ENCODE measurements around the gene DDX31. TPM values are rescaled to one million over a fixed set of nuclear protein-coding genes. Genes with fewer than 3 reads are reported as not detected.

Gene DDX31
- total and polyA plus RNA-seq, 9 of the 15 experiments (the other 6 are each of a cell fraction or from before 2014, with no cell fraction given): 11.9 to 24.6 (median 22.2) TPM

DNA sequence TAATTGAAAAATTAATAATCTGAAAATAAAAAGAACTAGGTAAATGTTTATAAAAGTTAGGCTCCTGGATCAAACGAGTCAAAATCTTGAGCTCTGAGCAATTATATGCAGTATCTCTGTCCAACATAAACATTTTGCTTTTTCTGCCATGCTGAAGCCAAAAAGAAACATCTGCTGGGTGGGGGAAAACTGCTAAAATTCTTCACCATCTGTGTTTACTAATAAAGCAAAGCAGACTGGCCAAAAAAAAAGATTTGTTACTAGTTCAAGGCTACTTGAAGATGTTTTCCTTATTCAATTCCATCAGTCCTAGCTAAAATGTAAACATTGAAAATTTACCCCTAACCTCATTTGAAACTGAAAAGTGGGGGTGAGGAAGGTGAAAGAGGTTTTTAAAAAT is 30.2 kb upstream of the DDX31 start:
- no peaks in the 10 kb centered on the region for H3K36me3 ChIP-seq (ENCODE audit: control insufficient read depth, insufficient read depth, low read length)
- intact Hi-C loops (cut with micrococcal nuclease): loop anchor here (10.0 kb wide), 1 partner anchor 95 kb away; no protein-coding TSS in a partner anchor
- no peak overlapping the region for H3K27ac ChIP-seq (ENCODE audit: extremely low read depth, low read depth, low read length)
- no peaks in the 10 kb centered on the region for H3K79me2 ChIP-seq (ENCODE audit: control insufficient read depth, insufficient read depth, low read length)
- no peak overlapping the region for H3K9ac ChIP-seq (ENCODE audit: insufficient read depth in 1 of 2, low read depth in 2 of 2, low read length in 2 of 2)
- H3K9me3 ChIP-seq (replicated peaks; ENCODE audit: control insufficient read depth, insufficient read depth, low read depth, low read length): peaks cover 4% of the 10 kb centered on the region; the same call in 1 of the 2 replicates
- CTCF ChIA-PET (ENCODE audit: low intra/inter-chr PET ratio): no interaction called here
- H2AFZ ChIP-seq (ENCODE audit: low read depth, low read length): no peak overlapping the region
- no peak for TF ChIP-seq TCFL5 (CRISPR knock-in tag; conservative IDR thresholded peaks at IDR 0.05)
- no peak for TF ChIP-seq XRCC5 (IDR thresholded peaks at IDR 0.05; ENCODE audit: low read depth, low read length)
- TF ChIP-seq, protein P1, sequence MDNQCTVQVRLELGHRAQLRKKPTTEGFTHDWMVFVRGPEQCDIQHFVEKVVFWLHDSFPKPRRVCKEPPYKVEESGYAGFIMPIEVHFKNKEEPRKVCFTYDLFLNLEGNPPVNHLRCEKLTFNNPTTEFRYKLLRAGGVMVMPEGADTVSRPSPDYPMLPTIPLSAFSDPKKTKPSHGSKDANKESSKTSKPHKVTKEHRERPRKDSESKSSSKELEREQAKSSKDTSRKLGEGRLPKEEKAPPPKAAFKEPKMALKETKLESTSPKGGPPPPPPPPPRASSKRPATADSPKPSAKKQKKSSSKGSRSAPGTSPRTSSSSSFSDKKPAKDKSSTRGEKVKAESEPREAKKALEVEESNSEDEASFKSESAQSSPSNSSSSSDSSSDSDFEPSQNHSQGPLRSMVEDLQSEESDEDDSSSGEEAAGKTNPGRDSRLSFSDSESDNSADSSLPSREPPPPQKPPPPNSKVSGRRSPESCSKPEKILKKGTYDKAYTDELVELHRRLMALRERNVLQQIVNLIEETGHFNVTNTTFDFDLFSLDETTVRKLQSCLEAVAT (IDR thresholded peaks at IDR 0.05): no peak
- TF ChIP-seq ZKSCAN8 (CRISPR knock-in tag; IDR thresholded peaks at IDR 0.05): no peak
- no peak for TF ChIP-seq SETDB1 (IDR thresholded peaks at IDR 0.05; ENCODE audit: low read length)
- TF ChIP-seq PCBP1 (IDR thresholded peaks at IDR 0.05; ENCODE audit: low read depth, low read length, poor library complexity, severe bottlenecking): no peak
- TF ChIP-seq NONO (IDR thresholded peaks at IDR 0.05; ENCODE audit: low read depth in 2 of 2, low read length in 1 of 2): no peak
- FAIRE-seq (no peak), DNase-seq (ENCODE audit: extremely low read depth in 1 of 4, low spot score in 3 of 4) (no peak), ATAC-seq (no peak)
- 0% methylated on average over 1 of the region's 1 CpG for WGBS (ENCODE audit: insufficient coverage, low coverage, missing lambda C conversion rate)
- H3K27me3 ChIP-seq (ENCODE audit: control insufficient read depth in 2 of 2, insufficient read depth in 2 of 2, low read length in 2 of 2): peaks cover 0 to 1% of the 10 kb centered on the region in 2 experiments; a peak in 2 of 5 replicates
- no peaks in the 10 kb centered on the region for H3K4me1 ChIP-seq (replicated peaks in 1 of 2; ENCODE audit: control insufficient read depth in 2 of 2, insufficient read depth in 2 of 2, low read length in 2 of 2)
- no TSS peak for BruUV-seq (replicated peaks)
- H3K9me1 ChIP-seq (ENCODE audit: control insufficient read depth, insufficient read depth, low read length): no peaks in the 10 kb centered on the region
- no peaks in the 10 kb centered on the region for H4K20me1 ChIP-seq (replicated peaks; ENCODE audit: control insufficient read depth, insufficient read depth, low read length)
- POLR2A ChIA-PET: interaction anchor here (0.7 kb wide), 1 partner anchor 9 kb away, joined by 3 read pairs; no protein-coding TSS in a partner anchor
- no peak overlapping the region for H3K4me2 ChIP-seq (ENCODE audit: insufficient read depth, low read length)
- H3K4me3 ChIP-seq: no peak overlapping the region
- in situ Hi-C loops (cut with MboI): no loop called here
